PFSK-1 (cell line): Measurements from ENCODE around the gene AGRN.

Source experiments
- POLR2AphosphoS5 ChIP-seq: IDR thresholded peaks from 2 replicates; pipeline ENCODE4 v1.6.1; 2012; ENCODE audit warnings: low read depth, mild to moderate bottlenecking, control low read depth, low read length, moderate library complexity
- REST ChIP-seq, 2 experiments: IDR thresholded peaks; 2 replicates each; pipeline versions ENCODE4 v1.6.1 to v1.8.0; 2011 to 2012; ENCODE audit warnings: low read depth in 2 of 2, low read length in 2 of 2, control low read depth in 1 of 2, inconsistent platforms in 1 of 2, mild to moderate bottlenecking in 1 of 2, moderate library complexity in 1 of 2; ENCODE audit not compliant: insufficient read depth in 1 of 2
- SIN3A ChIP-seq: IDR thresholded peaks from 2 replicates; pipeline ENCODE4 v1.6.1; 2012; ENCODE audit warnings: mild to moderate bottlenecking, low read length, moderate library complexity, borderline replicate concordance; ENCODE audit not compliant: insufficient read depth
- TAF1 ChIP-seq: IDR thresholded peaks from 2 replicates; pipeline ENCODE4 v1.6.1; 2012; ENCODE audit warnings: low read length, control low read depth, borderline replicate concordance; ENCODE audit not compliant: insufficient read depth

GRCh38 chr1:1094981-1095380, 75.1 kb downstream of the AGRN start:
- TF ChIP-seq POLR2AphosphoS5 (no peak), REST (IDR thresholded peaks at IDR 0.05; ENCODE audit: insufficient read depth in 1 of 2, low read depth in 2 of 2, low read length in 2 of 2) (no peak), TAF1 (no peak), SIN3A (no peak)
